Gastroesophageal sphincter (tissue), 4 donors: ENCODE results near the gene QSOX1. TPM values are rescaled to one million over a fixed set of nuclear protein-coding genes. Genes with fewer than 3 reads are reported as not detected.

Experiments
- ATAC-seq: fragments of 150-250 bp; one replicate; pipeline ENCODE4 v1.9.1; 2016; ENCODE audit warnings: mild to moderate bottlenecking, moderate library complexity
- H3K27ac ChIP-seq, 4 donors: fragments of 200-600 bp; sonication (generic) in 3 of 4; 1 replicate in 3 of 4; 2 replicates in 1 of 4; pipeline ENCODE4 v1.5.1; 2016 to 2019
- H3K27me3 ChIP-seq: fragments of 200-600 bp; sonication (generic); one replicate; pipeline ENCODE4 v1.5.1; 2019
- H3K36me3 ChIP-seq, 2 donors: fragments of 200-600 bp; sonication (generic); one replicate each; pipeline ENCODE4 v1.5.1; 2019; ENCODE audit warnings: control low read depth in 1 of 2
- H3K4me1 ChIP-seq, 3 donors: fragments of 200-600 bp; sonication (generic); 1 replicate in 2 of 3; 2 replicates in 1 of 3; pipeline ENCODE4 v1.5.1; 2016 to 2019; ENCODE audit warnings: control low read depth in 2 of 3
- H3K4me3 ChIP-seq, 2 donors: fragments of 200-600 bp; sonication (generic); one replicate each; pipeline ENCODE4 v1.5.1; 2019; ENCODE audit warnings: mild to moderate bottlenecking in 1 of 2, moderate library complexity in 1 of 2
- H3K9me3 ChIP-seq, 3 donors: fragments of 200-600 bp; sonication (generic); one replicate each; pipeline ENCODE4 v1.5.1; 2017 to 2019; ENCODE audit warnings: control low read depth in 2 of 3
- EP300 ChIP-seq: sonication (generic); formaldehyde crosslinking; IDR thresholded peaks from one replicate; pipeline ENCODE4 v1.6.1; 2017; ENCODE audit warnings: antibody characterized with exemption, mild to moderate bottlenecking
- POLR2A ChIP-seq, 2 donors: fragments of 450-650 bp; IDR thresholded peaks; one replicate each; pipeline ENCODE4 v1.6.1; 2017; ENCODE audit warnings: antibody characterized with exemption in 2 of 2, mild to moderate bottlenecking in 2 of 2, moderate library complexity in 1 of 2
- POLR2AphosphoS5 ChIP-seq: sonication (generic); formaldehyde crosslinking; IDR thresholded peaks from one replicate; pipeline ENCODE4 v1.6.1; 2017; ENCODE audit warnings: antibody characterized with exemption
- WGBS, 2 donors: methylation state at CpG; one replicate each; pipeline ENCODE4 v1.1.5; 2018; ENCODE audit warnings: low coverage in 1 of 2; 5-methylcytosine and 5-hydroxymethylcytosine counted together
- total RNA-seq, 4 donors: library from RNA; depleted of rRNA; stranded (reverse); fragments of >200 nt; gene quantifications; one replicate each; pipeline ENCODE4 v1.1.0, GENCODE V29; 2016
- TF ChIP-seq, protein P1 (sequence below), 4 experiments: fragments of 200-600 bp in 2 of 4; fragments of 450-650 bp in 2 of 4; sonication (generic) in 1 of 4; IDR thresholded peaks; one replicate each; pipeline ENCODE4 v1.5.1; 2017 to 2019; ENCODE audit warnings: antibody characterized with exemption in 4 of 4, mild to moderate bottlenecking in 2 of 4, moderate library complexity in 2 of 4

The QSOX1 gene
- total RNA-seq, 4 donors from 2014 or later: 71.5 to 132 (median 106) TPM

DNA sequence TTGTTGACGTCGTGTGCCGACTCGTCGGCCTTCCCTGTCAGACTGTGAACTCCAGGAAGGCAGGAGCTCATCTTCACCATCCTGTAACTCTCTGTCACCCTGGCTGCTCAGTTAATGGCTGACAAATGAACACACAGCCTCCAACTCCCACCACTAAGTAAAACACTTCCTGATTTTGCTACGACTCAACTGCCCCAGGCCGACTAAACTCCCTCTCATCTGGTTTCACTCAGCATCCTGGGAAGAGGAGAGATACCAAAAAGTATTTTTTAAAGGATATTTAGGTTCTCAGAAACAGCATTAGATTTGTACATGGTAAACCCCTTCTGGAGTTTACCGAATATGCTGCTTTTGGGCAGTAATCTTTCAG, 57.2 kb downstream of the QSOX1 start:
- Histone ChIP-seq H3K4me3 (no peak overlapping the region), H3K4me1 (no peaks in the 10 kb centered on the region), H3K27me3 (peaks cover 15% of the 10 kb centered on the region), H3K9me3 (no peaks in the 10 kb centered on the region), H3K27ac (no peak overlapping the region), H3K36me3 (no peaks in the 10 kb centered on the region)
- 66 to 74% methylated on average over 6 to 7 of the region's 8 CpGs for WGBS, 2 donors
- no peak for ATAC-seq
- TF ChIP-seq, protein P1, sequence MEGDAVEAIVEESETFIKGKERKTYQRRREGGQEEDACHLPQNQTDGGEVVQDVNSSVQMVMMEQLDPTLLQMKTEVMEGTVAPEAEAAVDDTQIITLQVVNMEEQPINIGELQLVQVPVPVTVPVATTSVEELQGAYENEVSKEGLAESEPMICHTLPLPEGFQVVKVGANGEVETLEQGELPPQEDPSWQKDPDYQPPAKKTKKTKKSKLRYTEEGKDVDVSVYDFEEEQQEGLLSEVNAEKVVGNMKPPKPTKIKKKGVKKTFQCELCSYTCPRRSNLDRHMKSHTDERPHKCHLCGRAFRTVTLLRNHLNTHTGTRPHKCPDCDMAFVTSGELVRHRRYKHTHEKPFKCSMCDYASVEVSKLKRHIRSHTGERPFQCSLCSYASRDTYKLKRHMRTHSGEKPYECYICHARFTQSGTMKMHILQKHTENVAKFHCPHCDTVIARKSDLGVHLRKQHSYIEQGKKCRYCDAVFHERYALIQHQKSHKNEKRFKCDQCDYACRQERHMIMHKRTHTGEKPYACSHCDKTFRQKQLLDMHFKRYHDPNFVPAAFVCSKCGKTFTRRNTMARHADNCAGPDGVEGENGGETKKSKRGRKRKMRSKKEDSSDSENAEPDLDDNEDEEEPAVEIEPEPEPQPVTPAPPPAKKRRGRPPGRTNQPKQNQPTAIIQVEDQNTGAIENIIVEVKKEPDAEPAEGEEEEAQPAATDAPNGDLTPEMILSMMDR (IDR thresholded peaks at IDR 0.05): no peak
- TF ChIP-seq EP300 (no peak), POLR2AphosphoS5 (no peak), POLR2A (IDR thresholded peaks at IDR 0.05) (no peak)

DNA sequence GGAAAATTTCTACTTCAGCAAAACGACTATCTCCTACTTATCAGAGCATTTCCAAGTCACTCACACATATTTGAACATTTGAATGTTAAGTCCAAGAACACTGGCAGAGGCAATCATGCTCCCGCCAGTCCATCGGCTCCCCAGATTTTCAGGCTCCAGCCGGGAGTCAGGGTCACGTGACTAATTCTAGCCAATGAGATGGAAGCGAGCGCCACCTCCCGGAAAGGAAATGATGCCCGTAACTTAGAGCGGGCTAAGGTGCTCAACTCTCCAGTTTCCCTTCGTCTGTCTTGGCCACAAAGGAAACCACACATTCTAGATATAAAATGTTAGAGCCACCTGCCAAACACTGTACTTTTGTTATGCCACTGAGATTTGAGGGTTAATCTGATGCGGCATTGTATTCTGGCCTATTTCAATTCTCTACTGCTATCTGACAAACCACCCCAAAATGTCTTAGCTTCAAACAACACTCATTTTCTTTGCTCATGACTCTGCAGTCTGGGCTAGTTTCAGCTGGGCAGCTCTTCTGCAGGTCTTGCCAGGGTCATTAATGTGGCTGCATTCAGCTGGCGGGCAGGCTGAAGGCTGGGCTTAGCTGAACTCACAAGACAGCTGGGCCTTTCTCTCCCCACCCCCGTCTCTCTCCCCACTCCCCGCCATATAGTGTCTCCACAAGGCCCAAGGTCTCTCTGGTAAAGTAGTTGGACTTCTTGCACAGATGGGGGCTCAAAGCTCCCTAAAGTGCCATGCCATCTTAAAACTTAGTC, 58.9 kb downstream of the QSOX1 start:
- Histone ChIP-seq H3K36me3 (no peaks in the 10 kb centered on the region), H3K4me3 (no peak overlapping the region), H3K27me3 (peaks cover 15% of the 10 kb centered on the region), H3K27ac (no peak overlapping the region), H3K4me1 (no peaks in the 10 kb centered on the region), H3K9me3 (no peaks in the 10 kb centered on the region)
- no peak for ATAC-seq
- 72 to 85% methylated on average over 6 to 12 of the region's 15 CpGs for WGBS, 2 donors
- no peak for TF ChIP-seq EP300
- TF ChIP-seq POLR2AphosphoS5: no peak
- TF ChIP-seq POLR2A (IDR thresholded peaks at IDR 0.05): no peak
- TF ChIP-seq, protein P1 (IDR thresholded peaks at IDR 0.05): no peak

DNA sequence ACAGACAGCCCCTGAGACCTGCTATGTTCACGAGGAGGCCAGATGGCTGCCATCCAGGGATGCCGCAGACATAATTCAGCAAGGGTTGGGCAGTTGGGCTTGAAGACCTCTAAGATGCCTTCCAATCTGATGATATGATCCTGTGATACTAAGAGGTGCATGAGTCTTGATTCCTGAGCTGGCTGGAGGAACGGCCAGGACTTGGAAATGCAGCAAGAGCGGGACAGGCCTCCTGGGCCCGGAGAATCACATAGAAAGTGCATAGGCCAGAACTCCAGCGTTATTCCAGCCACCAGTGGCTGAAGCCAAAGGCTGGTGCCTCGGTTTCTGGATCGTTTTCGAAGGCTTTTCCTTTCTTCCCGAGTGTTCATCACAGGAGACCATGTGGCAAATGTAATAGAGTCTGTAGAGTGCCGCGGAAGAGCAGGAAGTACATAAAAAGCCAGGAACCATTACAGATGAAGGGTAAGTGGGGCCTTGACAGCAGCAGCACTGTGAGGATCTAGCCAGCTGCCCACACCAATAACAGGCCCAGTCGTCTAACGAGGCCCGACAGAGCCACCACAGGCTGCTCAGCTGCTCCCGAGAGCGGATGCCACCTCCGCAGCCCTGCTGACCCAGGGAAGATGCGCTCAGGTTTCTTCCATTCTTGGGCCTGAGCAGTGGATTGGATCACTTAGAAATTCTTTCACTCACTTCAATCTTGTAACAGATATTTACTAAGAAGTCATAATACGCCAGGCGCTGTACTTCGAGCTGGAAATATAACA, 61.4 kb downstream of the QSOX1 start:
- H3K36me3 ChIP-seq: no peaks in the 10 kb centered on the region
- H3K4me1 ChIP-seq: no peaks in the 10 kb centered on the region
- TF ChIP-seq POLR2AphosphoS5 (no peak), POLR2A (IDR thresholded peaks at IDR 0.05) (no peak), EP300 (no peak)
- TF ChIP-seq, protein P1 (IDR thresholded peaks at IDR 0.05): no peak
- 70 to 80% methylated on average over 6 of the region's 22 CpGs for WGBS, 2 donors
- no peak overlapping the region for H3K4me3 ChIP-seq
- no peaks in the 10 kb centered on the region for H3K9me3 ChIP-seq
- ATAC-seq: no peak
- peaks cover 23% of the 10 kb centered on the region for H3K27me3 ChIP-seq
- no peak overlapping the region for H3K27ac ChIP-seq

DNA sequence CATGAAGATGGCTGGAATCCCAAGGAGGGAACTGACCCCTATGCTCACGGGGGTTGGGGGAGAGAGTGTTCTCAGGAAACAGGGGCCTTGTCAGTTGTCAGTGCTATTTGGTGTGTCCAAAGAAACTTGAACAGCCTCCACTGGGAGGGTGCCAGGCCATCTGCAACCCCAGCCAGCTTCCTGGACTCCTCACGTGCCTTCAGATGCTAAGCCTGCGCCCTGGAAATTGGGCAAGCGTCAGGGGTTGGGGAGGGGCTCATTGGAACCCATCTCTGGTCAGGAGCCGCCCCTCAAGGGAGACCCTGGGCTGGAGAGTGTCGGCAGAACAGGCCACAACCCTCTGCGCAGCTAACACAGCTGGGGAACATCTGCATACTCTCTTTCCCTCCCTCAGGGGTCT, 62.3 kb downstream of the QSOX1 start:
- H3K4me3 ChIP-seq: no peak overlapping the region
- TF ChIP-seq EP300: no peak
- TF ChIP-seq, protein P1 (IDR thresholded peaks at IDR 0.05): no peak
- no peak for TF ChIP-seq POLR2AphosphoS5
- TF ChIP-seq POLR2A (IDR thresholded peaks at IDR 0.05): no peak
- H3K4me1 ChIP-seq: no peaks in the 10 kb centered on the region
- no peaks in the 10 kb centered on the region for H3K9me3 ChIP-seq
- no peak overlapping the region for H3K27ac ChIP-seq
- ATAC-seq: no peak
- WGBS, 2 donors: 57% methylated on average over 5 of the region's 7 CpGs; no CpG with 5 or more reads in 1 of the 2 donors
- no peaks in the 10 kb centered on the region for H3K36me3 ChIP-seq
- H3K27me3 ChIP-seq: peaks cover 21% of the 10 kb centered on the region
